ENCODE data around the gene CDH3.

CDH3 gene

DNA sequence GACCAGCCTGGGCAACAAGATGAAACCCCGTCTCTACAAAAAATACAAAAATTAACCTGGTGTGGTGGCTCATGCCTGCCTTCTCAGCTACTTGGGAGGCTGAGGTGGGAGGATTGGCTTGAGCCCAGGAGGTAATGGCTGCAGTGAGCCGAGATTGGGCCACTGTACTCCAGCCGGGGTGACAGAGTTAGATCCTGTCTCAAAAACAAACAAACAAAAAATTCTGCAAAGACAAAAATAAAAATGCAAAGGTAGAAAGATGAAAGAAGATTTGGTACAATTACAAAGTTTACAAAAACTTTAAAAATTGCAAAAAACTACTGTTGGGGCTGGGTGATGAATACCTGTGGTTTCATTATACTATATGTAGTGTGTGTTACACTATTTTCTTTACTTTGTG, 86.5 kb downstream of the CDH3 start:
- TF ChIP-seq POLR2A (IDR thresholded peaks at IDR 0.05; ENCODE audit: low read length) (no peak), GATA1 (IDR thresholded peaks at IDR 0.05; ENCODE audit: low read depth, low read length) (no peak)

DNA sequence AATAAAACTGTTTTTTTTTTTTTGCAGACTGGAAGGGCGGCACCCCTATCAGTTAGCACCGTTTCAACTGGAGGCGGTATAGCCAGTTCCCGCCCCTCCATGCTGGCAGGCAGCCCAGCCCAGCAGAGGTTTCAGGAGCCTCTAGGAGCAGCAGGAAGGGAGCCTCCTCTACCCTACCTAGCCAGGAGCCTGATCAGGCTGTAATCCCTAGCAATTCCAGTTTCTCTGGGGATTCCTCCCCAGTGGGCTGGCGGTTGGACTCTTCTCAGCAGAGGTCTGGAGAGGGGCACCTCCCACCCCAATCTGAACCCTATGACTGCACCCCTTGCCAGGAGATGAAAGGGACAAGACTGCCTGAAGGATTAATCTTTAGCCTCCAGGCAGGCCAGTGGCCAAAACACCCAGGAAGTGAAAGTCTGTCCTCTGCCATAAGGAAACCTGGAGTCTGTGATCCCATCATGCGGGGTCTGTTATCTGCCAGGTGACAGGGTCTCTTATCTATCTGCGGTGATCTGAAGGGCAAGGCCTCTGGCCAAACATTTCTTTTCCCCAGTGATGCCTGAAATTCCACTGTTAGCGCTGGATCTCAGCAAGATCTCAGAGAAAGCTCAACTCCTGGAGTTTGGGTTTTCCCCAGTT, 87.1 kb downstream of the CDH3 start:
- peak; percentile 91 for DNase-seq
- TF ChIP-seq POLR2A (IDR thresholded peaks at IDR 0.05; ENCODE audit: low read length): no peak
- TF ChIP-seq GATA1 (IDR thresholded peaks at IDR 0.05; ENCODE audit: low read depth, low read length): no peak

More for the DNA sequence above, 86.5 kb downstream of the CDH3 start:
- DNase-seq: peak; percentile 62 to 69

DNA sequence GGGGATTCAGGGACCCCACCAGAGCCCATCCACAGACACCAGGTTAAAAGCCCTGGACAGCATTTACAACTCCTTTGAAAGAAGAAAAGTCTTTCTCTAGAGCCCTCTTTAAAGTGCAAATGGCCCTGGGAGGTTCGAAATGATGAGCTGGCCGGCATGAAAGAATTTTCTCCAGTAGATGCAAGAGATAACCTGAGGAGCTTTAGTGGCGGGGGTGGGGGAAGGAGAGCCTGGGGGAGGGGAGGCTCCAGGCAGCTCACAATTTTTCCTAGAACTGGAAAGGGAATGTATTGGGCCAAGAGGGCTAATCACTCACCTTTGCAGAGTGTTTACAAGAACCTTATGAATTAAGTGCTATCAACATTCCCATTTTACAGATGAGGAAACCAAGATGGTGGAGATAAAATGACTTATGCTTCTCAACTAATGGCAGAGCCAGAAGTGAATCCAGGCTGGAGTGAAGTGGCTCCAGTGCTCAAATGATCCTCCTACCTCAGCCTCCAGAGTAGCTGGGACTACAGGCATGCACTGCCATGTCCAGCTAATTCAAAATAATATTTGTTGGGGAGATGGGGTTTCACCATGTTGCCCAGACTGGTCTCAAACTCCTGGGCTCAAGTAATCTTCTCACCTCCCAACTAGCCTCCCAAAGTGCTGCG, 87.8 kb downstream of the CDH3 start:
- TF ChIP-seq GATA1 (IDR thresholded peaks at IDR 0.05; ENCODE audit: low read depth, low read length) (no peak), POLR2A (IDR thresholded peaks at IDR 0.05; ENCODE audit: low read length) (no peak)
- no peak for DNase-seq

DNA sequence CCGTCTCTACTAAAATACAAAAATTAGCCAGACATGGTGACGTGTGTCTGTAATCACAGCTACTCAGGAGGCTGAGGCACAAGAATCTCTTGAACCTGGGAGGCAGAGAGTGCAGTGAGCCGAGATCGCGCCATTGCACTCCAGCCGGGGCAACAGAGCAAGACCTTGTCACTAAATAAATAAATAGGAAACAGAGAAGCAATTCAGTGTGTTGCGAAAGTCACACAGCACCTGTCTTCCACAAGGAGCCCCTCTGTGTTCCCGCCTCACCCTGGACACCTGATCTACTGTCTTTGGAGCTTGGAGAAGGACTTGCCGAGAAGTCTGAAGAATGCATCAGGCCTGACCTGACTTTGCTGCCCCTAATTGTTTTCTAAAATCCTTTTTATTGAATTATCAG, 88.5 kb downstream of the CDH3 start:
- TF ChIP-seq POLR2A (IDR thresholded peaks at IDR 0.05; ENCODE audit: low read length) (no peak), GATA1 (IDR thresholded peaks at IDR 0.05; ENCODE audit: low read depth, low read length) (no peak)
- DNase-seq: no peak

DNA sequence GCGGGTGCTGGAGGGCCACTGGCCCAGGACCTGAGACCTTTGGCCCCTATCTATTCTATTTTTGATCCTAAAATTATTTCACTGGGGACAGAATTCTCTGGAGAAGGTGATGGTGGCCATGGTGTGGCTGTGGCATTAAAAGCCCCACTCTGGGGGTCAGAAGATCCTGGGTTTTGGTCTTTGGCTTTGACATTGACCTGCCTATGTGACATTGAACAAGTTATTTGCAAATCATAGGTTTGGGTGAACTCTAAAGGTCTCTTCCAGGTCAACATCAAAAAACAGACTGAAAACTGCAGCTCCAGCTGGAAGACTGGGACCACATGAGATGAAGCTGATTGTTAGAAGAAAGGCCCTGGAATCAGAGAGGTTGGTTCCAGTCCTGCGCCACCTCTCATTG, 89.7 kb downstream of the CDH3 start:
- no peak for TF ChIP-seq GATA1 (IDR thresholded peaks at IDR 0.05; ENCODE audit: low read depth, low read length)
- DNase-seq: no peak

DNA sequence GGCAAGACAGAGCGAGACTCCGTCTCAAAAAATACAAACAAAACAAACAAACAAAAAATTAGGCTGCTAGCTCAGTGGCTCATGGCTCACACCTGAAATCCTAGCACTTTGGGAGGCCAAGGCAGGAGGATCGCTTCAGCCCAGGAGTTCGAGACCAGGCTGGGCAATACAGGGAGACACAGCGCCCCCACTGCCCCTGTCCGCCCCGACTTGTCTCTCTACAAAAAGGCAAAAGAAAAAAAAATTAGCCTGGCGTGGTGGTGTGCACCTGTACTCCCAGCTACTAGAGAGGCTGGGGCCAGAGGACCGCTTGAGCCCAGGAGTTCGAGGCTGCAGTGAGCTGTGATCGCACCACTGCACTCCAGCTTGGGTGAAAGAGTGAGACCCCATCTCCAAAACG, 91.5 kb downstream of the CDH3 start:
- TF ChIP-seq POLR2A (IDR thresholded peaks at IDR 0.05; ENCODE audit: low read length) (no peak), GATA1 (IDR thresholded peaks at IDR 0.05; ENCODE audit: low read depth, low read length) (no peak)
- DNase-seq: no peak

DNA sequence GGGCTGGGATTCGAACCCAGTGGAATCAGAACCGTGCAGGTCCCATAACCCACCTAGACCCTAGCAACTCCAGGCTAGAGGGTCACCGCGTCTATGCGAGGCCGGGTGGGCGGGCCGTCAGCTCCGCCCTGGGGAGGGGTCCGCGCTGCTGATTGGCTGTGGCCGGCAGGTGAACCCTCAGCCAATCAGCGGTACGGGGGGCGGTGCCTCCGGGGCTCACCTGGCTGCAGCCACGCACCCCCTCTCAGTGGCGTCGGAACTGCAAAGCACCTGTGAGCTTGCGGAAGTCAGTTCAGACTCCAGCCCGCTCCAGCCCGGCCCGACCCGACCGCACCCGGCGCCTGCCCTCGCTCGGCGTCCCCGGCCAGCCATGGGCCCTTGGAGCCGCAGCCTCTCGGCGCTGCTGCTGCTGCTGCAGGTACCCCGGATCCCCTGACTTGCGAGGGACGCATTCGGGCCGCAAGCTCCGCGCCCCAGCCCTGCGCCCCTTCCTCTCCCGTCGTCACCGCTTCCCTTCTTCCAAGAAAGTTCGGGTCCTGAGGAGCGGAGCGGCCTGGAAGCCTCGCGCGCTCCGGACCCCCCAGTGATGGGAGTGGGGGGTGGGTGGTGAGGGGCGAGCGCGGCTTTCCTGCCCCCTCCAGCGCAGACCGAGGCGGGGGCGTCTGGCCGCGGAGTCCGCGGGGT, 92.1 kb downstream of the CDH3 start, which contains the start of gene CDH1:
TSS of gene CDH1 (plus strand) at position 247 of the 684 bp plus-strand sequence. CDS start at position 371, 124 bp downstream.
- DNase-seq: peak; percentile 61 to 78
- no peak for TF ChIP-seq GATA1 (IDR thresholded peaks at IDR 0.05; ENCODE audit: low read depth, low read length)
- peak; percentile 45 for TF ChIP-seq POLR2A (IDR thresholded peaks at IDR 0.05; ENCODE audit: low read length)

DNA sequence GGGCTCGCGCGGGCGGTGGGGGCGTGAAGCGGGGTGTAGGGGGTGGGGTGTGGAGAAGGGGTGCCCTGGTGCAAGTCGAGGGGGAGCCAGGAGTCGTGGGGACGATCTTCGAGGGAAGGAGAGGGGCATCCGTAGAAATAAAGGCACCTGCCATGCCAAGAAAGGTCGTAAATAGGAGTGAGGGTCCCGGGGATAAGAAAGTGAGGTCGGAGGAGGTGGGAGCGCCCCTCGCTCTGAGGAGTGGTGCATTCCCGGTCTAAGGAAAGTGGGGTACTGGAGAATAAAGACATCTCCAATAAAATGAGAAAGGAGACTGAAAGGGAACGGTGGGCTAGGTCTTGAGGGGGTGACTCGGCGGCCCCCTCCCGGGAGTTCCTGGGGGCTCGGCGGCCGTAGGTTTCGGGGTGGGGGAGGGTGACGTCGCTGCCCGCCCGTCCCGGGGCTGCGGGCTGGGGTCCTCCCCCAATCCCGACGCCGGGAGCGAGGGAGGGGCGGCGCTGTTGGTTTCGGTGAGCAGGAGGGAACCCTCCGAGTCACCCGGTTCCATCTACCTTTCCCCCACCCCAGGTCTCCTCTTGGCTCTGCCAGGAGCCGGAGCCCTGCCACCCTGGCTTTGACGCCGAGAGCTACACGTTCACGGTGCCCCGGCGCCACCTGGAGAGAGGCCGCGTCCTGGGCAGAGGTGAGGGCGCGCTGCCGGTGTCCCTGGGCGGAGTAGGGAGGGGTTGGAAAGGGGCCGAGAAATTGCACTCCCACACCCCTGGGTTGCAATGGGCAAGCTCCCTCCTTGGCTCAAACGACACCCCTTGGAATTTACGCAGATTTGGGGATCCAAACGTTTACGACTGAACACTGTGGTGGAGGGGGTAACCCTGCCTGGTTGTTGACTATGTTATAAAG, 92.9 kb downstream of the CDH3 start:
- peak; percentile 45 to 77 for DNase-seq
- TF ChIP-seq POLR2A (IDR thresholded peaks at IDR 0.05; ENCODE audit: low read length) (no peak), GATA1 (IDR thresholded peaks at IDR 0.05; ENCODE audit: low read depth, low read length) (no peak)

DNA sequence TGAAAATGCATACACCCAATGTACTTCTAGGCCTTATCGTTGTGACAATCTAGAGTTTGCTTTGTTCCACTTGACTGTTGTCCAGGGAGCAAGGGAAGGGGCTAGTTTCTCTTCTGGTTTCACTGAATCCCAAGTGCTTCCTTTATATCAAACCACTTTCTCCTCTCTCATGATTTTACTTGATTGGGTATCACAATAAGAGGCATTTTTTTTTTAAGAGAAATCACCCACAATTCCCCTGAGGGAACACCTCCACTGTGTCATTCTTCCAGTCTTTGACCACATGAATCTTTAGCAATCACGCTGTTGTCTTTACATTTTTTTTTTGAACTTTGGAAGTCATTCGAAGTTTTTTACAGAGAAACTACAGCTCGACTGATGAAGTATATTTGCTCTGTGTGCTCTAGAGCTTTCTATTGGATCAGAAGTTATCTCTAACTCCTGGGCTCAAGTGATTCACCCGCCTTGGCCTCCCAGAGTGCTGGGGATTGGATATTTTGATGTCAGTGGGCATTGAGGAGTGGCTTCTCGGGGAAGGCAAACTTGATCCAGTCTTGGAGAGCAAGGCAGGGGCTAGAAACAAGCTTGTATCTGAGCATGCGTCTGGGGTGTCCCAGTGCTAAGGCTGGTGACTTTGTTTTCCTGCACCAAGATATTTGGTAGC, 95.0 kb downstream of the CDH3 start:
- peak; percentile 21 to 40 for DNase-seq
- no peak for TF ChIP-seq POLR2A (IDR thresholded peaks at IDR 0.05; ENCODE audit: low read length)
- no peak for TF ChIP-seq GATA1 (IDR thresholded peaks at IDR 0.05; ENCODE audit: low read depth, low read length)

DNA sequence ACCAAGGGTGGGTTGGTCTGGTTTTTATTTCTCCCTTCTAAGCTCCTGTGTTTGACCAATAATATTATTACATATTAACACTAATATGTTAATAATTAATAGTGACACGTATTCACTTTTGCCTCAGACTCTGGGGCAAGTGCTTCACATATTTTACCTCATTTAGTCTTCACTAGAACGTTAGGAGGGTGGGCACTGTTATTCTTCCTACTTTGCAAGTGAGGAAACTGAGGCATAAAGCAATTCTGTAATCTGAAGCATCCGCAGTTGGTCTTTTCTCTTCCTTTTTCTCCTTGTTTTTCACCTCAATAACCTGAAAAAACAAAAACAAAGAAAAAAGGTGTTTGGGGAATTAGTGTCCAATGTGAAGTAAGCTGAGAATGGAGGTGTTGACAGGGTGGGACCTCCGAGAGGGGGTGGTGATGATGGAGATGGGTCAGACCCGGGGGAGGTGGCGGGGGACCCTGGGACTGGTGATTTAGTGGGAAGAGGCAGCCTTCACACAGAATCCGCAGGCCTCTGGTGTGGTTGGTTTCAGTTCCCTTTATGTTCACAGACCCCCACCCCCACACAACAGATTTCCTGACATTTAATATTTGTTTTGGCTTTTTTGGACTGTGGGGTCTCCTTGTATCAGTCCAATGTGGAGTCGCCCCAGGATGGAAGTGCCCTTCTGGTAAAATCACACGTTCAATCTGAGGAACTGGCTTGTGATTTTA, 95.7 kb downstream of the CDH3 start:
- no peak for TF ChIP-seq POLR2A (IDR thresholded peaks at IDR 0.05; ENCODE audit: low read length)
- TF ChIP-seq GATA1 (IDR thresholded peaks at IDR 0.05; ENCODE audit: low read depth, low read length): no peak
- no peak for DNase-seq

DNA sequence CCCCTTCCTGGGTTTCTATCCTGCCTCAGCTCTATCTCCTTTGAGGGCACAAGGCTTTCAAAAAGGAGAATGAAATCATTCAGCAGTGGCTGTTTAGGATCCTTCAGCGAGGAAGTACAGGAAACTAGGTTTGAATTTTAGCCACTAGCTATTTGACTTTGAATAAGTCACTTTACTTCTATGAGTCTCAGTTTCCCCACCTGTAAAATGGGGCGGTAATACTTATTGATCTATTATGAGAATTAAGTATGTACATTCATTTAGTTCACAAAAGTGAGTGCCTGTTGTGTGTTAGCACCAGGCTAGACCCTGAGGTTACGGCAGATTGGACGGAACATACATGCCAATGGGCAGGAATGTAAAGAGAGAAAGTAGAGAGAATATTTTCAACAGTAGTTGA, 98.6 kb downstream of the CDH3 start:
- TF ChIP-seq GATA1 (IDR thresholded peaks at IDR 0.05; ENCODE audit: low read depth, low read length) (no peak), POLR2A (IDR thresholded peaks at IDR 0.05; ENCODE audit: low read length) (no peak)
- no peak for DNase-seq

DNA sequence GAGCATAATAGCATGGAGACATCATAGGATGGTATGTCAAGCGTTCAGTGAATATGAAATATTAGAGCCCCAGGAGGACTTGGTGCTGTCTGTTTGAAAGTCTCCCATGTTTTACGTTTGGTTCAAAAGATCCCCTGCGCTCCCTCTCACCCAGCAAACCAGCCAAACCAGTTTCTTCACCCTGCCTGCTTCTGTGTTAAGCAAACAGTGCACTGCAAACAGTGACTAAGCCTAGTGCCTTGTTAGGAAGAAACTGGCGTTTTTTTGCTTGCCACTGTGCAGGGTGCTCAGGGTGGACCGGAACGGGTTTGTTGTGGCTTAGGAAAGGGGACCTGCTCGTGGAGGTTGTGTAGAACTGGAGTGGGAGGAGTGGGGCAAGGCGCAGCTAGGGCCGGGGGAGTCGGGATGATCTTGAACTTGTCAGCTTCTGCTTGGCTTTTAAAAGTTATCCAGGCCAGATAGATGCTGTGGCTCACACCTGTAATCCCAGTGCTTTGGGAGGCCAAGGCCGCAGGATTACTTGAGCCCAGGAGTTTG, 99.7 kb downstream of the CDH3 start:
- no peak for TF ChIP-seq GATA1 (IDR thresholded peaks at IDR 0.05; ENCODE audit: low read depth, low read length)
- no peak for TF ChIP-seq POLR2A (IDR thresholded peaks at IDR 0.05; ENCODE audit: low read length)
- no peak for DNase-seq
